ENCODE results near the gene LRRC74A. TPM values are rescaled to one million over a fixed set of nuclear protein-coding genes. Genes with fewer than 3 reads are reported as not detected.

Gene LRRC74A
- total RNA-seq, 1 experiment from 2014 or later, result not detected

DNA sequence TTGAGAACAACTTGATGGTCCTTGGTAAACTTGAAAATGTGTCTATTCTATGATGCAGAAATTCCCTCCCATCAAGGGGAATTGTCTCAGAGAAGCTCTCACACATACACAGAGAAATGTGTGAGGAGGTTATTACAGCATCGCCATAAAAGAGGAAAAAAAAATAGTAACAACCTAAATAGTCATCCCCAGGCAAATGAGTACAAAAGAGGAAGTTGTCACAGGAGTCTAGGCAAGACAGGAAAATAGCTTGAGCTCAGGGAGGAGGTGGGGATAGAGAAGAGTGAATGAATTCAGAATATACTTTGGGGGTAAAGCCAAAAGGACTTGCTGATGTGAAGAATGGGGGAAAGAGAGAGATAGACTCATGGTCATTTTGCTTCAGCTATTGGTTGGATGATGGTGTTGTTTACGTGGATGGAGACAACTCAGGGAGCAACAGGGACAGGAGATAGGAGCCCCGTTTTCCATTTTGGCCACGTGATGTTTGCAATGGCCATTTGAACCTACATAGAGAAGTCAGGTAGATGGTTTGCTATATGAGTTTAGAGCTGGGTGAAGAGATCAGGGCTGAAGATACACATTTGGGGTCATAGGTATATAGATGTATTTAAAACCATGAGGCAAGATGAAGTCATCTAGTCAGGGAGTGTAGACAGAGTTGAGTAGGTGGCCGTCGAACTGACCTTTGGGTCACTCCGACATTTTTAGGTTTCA is 20.3 kb downstream of the LRRC74A start:
- DNase-seq (ENCODE audit: low read depth), result no peak

DNA sequence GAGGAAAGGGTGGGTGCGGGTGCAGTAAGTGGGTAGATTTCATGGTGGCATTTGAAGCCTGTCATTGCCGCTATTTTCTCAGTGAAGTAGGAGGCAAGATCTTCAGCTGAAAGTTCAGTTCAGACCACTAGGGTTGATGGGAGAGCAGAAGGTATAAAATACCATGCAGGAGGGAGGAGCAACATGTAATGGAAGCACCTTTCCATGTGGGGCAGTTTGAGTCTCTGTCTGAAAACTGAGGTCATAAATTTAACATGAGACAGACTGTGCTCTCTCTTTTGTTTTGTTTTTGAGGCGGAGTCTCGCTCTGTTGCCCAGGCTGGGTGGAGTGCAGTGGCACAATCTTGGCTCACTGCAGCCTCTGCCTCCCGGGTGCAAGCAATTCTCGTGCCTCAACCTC is 22.7 kb downstream of the LRRC74A start:
- no peak for DNase-seq (ENCODE audit: low read depth)

GRCh38 chr14:76855066-76855465 is 28.9 kb downstream of the LRRC74A start:
- DNase-seq (ENCODE audit: low read depth), result no peak

DNA sequence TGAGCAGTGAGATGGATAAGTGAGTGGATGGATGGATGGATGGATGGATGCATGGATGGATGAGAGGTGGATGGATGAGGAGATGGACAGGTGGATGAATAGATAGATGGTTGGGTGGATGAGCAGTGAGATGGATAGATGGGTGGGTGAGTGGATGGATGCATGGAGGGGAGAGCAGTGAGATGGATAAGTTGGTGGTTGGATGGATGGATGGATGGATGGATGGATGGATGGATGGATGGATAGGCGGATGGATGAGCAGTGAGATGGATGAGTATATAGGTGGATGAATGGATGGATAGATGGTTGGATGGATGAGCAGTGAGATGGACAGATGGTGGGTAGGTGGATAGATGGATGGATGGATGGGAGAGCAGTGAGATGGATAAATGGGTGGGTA is 30.6 kb downstream of the LRRC74A start:
- no peak for DNase-seq (ENCODE audit: low read depth)

- DNase-seq (ENCODE audit: low read depth), result no peak
Observed at GRCh38 chr14:76861574-76862255, 35.5 kb downstream of the LRRC74A start.

GRCh38 chr14:76862546-76863282 is 36.5 kb downstream of the LRRC74A start:
- no peak for DNase-seq (ENCODE audit: low read depth)

DNA sequence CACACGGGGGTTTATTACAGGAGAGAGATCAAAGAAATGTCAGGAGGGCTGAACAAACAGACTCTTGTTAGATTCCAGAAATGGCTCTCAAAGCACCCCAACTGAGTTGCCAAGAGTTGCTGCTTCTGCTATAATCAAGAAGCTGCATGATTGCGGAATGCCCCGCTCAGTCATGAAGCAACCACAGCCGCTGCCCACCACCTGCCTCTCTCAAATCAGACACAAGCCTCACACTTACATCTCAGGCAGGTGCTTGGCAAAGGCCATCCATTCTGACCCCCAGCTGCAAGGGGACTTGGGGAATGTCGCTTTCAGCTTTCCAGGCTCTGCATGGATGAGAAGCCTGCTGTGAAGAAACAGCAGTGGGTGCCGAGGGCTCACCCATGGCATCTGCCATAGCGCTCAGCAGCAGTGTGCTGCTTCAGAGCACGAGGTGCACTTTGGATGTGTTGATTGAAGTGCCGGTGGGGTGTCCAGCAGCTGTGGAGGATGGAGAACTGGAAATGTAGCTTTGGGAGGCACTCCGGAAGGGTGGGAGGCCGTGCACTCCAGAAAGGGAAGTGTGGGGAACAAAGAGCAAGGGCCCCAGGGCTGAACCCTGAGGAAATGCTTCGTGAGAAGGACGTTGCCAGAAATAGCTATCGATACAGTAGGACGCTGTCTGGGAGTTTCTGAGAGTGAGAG is 37.7 kb downstream of the LRRC74A start:
- peak; percentile 38 for DNase-seq (ENCODE audit: low read depth)

DNA sequence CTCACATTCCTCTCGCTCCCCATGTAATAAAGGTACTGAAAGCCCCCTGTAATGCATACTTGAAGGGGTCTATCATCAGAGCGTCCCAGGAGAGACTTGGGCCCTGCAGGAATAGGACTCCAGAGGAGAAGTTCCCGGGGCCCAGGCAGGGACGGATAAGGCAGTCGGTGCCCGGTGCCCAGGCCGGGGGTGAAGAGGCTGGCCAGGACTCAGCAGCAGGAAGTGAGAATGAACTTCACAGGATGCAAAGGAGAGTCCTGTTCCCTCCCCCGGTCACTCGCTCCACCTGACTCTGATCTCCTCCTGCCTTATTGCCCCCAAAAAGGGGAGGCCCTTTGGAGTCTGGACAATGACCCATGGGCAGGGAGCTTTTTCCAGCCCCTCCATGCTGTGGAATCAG is 40.2 kb downstream of the LRRC74A start:
- no peak for DNase-seq (ENCODE audit: low read depth)

GRCh38 chr14:76867516-76868453 is 41.6 kb downstream of the LRRC74A start:
- no peak for DNase-seq (ENCODE audit: low read depth)

GRCh38 chr14:76868454-76869170 is 42.4 kb downstream of the LRRC74A start:
- no peak for DNase-seq (ENCODE audit: low read depth)

DNA sequence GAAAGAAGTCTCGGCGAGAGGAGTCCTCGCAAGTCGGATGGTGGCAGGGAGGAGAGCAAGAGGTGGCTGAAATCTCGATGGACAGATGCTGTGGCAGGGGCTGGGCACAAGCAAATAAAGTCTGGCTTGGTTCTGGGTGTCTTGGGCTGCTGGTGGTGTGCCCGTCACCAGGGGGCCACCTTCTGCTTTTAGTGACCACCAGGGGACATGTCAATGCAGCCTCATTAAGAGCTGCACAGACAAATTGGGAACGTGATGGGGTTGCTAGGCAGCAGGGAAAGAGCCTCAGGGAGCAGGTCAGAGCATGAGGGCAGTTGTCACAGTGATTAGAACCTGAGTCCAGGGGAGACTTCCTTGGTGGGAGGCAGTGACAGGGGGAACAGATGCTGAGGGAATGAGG is 44.0 kb downstream of the LRRC74A start:
- DNase-seq (ENCODE audit: low read depth), result peak; percentile 28

GRCh38 chr14:76872796-76873432 is 46.7 kb downstream of the LRRC74A start:
- DNase-seq (ENCODE audit: low read depth), result peak; percentile 43

GRCh38 chr14:76874734-76875133 is 48.5 kb downstream of the LRRC74A start:
- DNase-seq (ENCODE audit: low read depth), result no peak

GRCh38 chr14:76876076-76876475 is 49.9 kb downstream of the LRRC74A start:
- peak; percentile 67 for DNase-seq (ENCODE audit: low read depth)

DNA sequence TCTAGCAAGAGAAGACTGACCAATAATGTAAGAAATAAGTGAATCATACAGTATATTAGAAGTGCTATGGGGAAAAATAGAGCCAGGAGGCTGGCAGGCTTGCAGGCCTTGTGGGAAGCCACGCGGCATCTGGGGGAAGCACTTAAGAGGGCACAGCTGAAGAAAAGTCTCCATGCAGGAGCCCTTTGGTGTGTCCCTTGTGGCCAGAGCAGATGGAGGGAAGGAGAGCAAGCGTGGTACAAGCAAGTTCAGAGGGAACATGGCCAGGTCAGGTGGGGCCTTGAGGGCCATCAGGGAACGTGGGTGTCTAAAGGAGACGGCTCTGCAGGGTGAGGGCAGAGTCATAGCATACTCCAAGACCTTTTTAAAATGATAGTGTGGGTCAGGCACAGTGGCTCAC is 51.7 kb downstream of the LRRC74A start:
- no peak for DNase-seq (ENCODE audit: low read depth)

DNA sequence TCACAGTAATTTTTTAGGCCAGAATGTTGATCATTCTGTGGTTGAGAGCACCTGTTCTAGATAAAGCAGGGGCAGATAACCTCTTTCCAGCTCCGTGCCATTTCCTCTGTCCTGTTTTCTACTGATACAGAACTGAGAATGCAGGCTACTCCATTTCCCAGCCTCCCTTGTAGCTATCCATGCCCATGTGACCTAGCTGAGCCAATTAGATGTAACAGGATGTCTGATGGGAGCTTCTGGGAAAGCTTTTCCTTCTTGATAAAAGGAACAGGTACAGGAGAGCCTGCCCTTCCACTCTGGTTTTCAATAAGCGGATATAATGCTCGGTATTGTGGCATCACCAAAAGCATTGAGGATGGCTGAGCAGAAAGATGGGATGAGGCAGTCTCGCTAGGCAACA is 54.2 kb downstream of the LRRC74A start:
- DNase-seq (ENCODE audit: low read depth), result no peak

GRCh38 chr14:76881348-76881747 is 55.1 kb downstream of the LRRC74A start:
- no peak for DNase-seq (ENCODE audit: low read depth)

DNA sequence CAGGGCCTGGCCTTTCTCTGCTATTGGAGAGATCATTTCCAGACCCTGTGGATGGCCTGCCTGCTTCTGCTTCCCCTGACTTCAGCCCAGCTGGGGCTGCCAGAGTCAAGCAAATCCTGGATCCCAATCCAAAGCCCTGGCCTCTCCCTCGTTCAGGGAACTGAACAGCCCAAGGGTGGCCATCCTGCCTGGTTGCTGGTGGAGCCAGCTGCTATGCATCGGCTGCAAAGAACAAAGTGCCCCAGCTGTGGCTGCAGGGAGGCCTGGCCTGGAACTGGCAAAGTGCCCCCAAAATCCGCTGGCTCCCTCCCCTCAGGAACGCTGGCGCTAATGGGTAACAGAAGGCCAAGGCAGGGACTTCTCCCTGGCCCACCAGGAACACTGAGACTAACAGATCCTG is 56.4 kb downstream of the LRRC74A start:
- DNase-seq (ENCODE audit: low read depth), result no peak

GRCh38 chr14:76883447-76883846 is 57.2 kb downstream of the LRRC74A start:
- no peak for DNase-seq (ENCODE audit: low read depth)

GRCh38 chr14:76884394-76884793 is 58.2 kb downstream of the LRRC74A start:
- no peak for DNase-seq (ENCODE audit: low read depth)

Data from RPMI7951 (cell line).